Epithelial cell of proximal tubule (primary cell): Measurements from ENCODE around the gene UBE2E3. TPM values are rescaled to one million over a fixed set of nuclear protein-coding genes. Genes with fewer than 3 reads are reported as not detected.

Experiments used
- DNase-seq: peaks from one replicate; pipeline ENCODE4 v3.0.0-alpha.2; 2011; ENCODE audit warnings: low read depth
- H3K4me3 ChIP-seq: 2 replicates; pipeline ENCODE4 v1.5.1; 2011; ENCODE audit warnings: low read depth, mild to moderate bottlenecking, low read length
- total RNA-seq: library from RNA; depleted of rRNA; stranded (reverse); fragments of >200 nt; gene quantifications from 2 replicates; pipeline ENCODE4 v1.2.3, GENCODE V29; 2015
- TF ChIP-seq, protein P1 (sequence below): conservative IDR thresholded peaks from 2 replicates; pipeline ENCODE4 v1.5.1; 2012; ENCODE audit warnings: low read depth, mild to moderate bottlenecking, low read length

Gene UBE2E3
- total RNA-seq, 1 donor from 2014 or later = 70.1 TPM

DNA sequence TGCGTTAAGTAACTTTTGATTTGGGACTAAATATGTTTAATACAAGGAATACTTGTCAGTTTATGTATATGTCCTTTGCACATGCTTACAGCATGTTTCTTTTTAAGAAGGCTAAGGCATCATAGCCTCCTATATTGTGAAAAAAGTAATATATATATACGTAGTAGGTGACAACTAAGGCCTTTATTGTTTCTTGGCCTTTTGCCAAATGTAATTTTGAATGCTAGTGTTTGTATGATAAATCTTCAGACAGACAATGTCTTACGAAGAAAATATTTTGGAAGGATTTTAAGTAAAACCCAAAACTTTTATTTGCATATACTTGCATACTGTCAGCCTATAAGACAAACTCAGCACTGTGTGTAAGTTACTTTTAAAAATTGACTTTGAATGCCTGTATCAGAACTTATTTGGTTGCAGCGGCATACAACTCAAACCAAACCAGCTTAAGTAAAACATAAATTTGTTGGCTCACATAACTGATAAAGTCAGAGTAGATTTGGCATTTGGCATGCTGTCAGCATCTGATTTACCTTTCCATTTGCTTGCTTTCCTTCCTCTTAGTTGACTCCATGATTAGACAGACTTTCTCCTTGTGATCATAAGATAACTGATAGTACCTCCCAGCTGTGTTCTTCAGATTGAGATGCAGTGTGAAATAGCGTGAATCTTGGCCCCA, 24.4 kb downstream of the UBE2E3 start:
- TF ChIP-seq, protein P1, sequence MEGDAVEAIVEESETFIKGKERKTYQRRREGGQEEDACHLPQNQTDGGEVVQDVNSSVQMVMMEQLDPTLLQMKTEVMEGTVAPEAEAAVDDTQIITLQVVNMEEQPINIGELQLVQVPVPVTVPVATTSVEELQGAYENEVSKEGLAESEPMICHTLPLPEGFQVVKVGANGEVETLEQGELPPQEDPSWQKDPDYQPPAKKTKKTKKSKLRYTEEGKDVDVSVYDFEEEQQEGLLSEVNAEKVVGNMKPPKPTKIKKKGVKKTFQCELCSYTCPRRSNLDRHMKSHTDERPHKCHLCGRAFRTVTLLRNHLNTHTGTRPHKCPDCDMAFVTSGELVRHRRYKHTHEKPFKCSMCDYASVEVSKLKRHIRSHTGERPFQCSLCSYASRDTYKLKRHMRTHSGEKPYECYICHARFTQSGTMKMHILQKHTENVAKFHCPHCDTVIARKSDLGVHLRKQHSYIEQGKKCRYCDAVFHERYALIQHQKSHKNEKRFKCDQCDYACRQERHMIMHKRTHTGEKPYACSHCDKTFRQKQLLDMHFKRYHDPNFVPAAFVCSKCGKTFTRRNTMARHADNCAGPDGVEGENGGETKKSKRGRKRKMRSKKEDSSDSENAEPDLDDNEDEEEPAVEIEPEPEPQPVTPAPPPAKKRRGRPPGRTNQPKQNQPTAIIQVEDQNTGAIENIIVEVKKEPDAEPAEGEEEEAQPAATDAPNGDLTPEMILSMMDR = no peak

DNA sequence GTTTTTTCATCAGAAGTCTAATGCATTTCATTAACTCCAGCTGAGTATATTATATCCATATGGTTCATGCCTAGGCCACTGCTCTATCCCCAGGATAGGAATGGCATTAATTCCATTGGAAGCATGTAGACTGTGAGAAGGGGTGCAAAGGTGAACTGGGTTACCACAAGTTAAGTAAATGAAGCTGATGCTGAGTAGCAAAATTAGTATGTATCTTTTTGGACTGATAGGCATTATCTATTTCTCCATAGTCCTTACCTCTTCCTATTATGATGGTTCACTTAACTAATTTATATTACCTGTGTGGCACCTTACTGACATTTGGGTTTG, 24.9 kb downstream of the UBE2E3 start:
- TF ChIP-seq, protein P1 = no peak
- no peak for DNase-seq
- H3K4me3 ChIP-seq = no peak overlapping the region

More for the DNA sequence above, 24.4 kb downstream of the UBE2E3 start:
- no peak overlapping the region for H3K4me3 ChIP-seq
- DNase-seq = no peak

DNA sequence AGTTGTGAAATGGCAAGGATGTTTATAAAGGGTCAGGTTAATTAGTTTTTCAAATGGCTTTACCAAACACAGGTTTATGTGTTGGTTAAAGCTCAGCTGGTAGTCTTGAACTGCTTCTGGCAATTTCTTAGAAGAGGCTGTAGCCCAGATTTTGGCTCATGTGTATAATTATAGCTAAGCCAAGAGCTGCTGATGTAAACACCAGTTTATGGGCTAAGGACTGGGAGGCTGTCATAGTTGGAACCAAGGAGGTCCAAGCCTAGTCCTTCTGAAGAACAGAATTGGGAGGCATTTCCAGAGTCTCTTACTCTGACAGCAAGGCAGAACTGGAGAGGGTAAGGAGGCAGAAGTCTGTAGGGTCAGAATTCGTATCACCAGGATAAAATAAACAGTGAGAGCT, 25.4 kb downstream of the UBE2E3 start:
- TF ChIP-seq, protein P1 = no peak
- no peak for DNase-seq
- no peak overlapping the region for H3K4me3 ChIP-seq

DNA sequence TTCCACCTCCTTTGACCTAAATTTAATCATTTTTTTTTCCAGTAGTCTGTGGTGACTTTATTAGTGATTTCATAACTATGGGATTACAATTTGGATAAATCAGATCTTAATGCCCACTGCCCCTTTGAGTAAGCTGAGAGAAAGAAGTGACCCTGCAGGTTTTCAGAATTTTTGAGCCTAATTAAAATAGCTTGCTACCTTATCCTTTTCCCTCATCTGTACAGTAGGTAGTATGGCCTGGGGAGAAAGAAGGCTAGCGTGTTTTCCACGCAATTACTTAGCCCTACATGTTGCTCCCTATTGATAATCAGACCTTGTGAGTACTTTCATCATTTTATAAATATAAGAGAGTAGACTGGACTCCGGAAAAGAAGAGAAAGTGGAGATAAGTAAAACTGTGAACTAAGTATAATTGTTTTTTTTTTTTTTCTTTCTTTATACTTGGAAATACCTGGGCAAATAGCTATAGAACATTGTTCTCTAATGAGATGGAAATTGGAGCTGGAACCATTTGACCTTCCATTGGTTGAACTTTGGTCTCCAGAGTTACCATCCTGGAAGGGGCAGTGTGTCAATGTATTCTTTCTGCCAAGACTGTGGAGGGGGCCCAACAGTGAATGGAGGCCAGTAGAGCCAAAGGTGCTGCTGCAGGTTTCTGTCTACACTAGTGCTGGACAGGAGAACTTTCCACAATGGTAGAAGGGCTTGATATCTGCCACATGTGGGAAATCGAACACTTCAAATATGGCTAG, 26.9 kb downstream of the UBE2E3 start:
- no peak overlapping the region for H3K4me3 ChIP-seq
- no peak for DNase-seq
- TF ChIP-seq, protein P1 = no peak

DNA sequence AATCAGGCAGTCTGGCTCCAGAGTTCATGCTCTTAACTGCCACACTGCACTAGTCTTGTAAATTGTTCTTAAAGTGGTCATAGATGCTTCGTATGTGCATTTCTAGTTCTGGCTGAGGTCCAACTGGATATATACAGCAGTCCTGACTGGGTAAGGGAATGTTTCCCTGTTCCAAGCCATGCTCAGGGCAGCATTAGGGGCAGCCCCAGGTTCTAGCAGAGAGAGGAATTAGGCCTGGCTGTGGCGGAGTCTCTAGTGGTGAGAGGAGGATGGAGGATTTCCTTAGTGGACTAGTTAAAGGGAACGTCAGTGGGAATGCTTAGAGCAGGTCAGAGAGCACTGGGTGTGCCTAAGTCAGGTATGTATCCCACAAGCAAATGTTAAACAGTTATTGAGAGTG, 28.0 kb downstream of the UBE2E3 start:
- DNase-seq = no peak
- TF ChIP-seq, protein P1 = no peak
- H3K4me3 ChIP-seq = no peak overlapping the region

DNA sequence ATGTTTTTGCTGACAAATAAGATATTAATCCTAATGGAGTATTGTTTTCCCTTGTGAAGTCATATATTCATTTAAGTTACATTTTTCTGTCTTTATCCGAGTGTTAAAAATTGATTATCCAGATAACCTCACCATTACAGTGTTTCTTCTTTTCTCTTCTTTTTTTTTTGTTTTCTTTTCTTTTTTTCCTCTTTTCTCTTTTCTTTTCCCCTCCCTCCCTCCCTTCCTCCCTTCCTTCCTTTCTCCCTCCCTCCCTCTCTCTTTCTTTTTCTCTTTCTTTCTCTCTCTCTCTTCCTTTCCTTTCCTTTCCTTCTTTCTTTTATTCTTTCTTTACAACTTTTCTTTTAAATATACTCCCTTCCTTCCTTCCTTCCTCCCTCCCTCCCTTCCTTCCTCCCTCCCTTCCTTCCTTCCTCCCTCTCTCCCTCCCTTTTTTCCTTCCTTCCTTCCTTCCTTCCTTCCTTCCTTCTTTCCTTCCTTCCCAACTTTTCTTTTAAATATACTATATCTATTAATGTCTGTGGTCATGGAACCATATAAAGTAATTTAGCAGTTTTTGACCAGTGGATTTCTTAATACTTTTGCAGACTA, 40.9 kb downstream of the UBE2E3 start:
- no peak overlapping the region for H3K4me3 ChIP-seq
- TF ChIP-seq, protein P1 = no peak
- DNase-seq = no peak
